MCF 10A (cell line): Measurements from ENCODE around the gene AWAT1. TPM values are rescaled to one million over a fixed set of nuclear protein-coding genes. Genes with fewer than 3 reads are reported as not detected.
A peak's percentile ranks its signal among the peaks of the same experiment; 100 is the strongest.

Source experiments
- BruUV-seq: library from RNA; stranded (reverse); fragments of 400-500 nt; replicated peaks from 2 replicates; lab custom pipeline; 2021; lab: Mats Ljungman, UMichigan
- CTCF ChIA-PET: fragments of 300-600 bp; sonication (Branson Sonifier 250); formaldehyde crosslinking; extraction: SDS; loops from one replicate; lab custom pipeline; 2021; ENCODE audit warnings: antibody characterized with exemption, inconsistent platforms; lab: Yijun Ruan, JAX
- POLR2A ChIA-PET: fragments of 300-600, 350-650 bp; sonication (Branson Sonifier 250); formaldehyde crosslinking; extraction: SDS; loops from one replicate; lab custom pipeline; 2020; ENCODE audit warnings: antibody characterized with exemption, inconsistent platforms; lab: Yijun Ruan, JAX
- DNase-seq: peaks from one replicate; pipeline ENCODE4 v3.0.0-alpha.2; 2018; ENCODE audit not compliant: unreplicated experiment
- H3K27ac Mint-ChIP-seq: one replicate; pipeline ENCODE4 v1.8.0; 2022; ENCODE audit warnings: mild to moderate bottlenecking, low read depth, mixed read lengths; ENCODE audit not compliant: unreplicated experiment
- H3K27me3 Mint-ChIP-seq: one replicate; pipeline ENCODE4 v1.8.0; 2022; ENCODE audit warnings: mixed read lengths; ENCODE audit not compliant: insufficient read depth, unreplicated experiment
- H3K36me3 Mint-ChIP-seq: one replicate; pipeline ENCODE4 v1.8.0; 2022; ENCODE audit warnings: mild to moderate bottlenecking, moderate library complexity, mixed read lengths; ENCODE audit not compliant: insufficient read depth, unreplicated experiment
- H3K4me1 Mint-ChIP-seq: one replicate; pipeline ENCODE4 v1.8.0; 2022; ENCODE audit warnings: mixed read lengths; ENCODE audit not compliant: insufficient read depth, unreplicated experiment
- H3K4me3 Mint-ChIP-seq: one replicate; pipeline ENCODE4 v1.8.0; 2022; ENCODE audit warnings: mild to moderate bottlenecking, moderate library complexity, mixed read lengths; ENCODE audit not compliant: unreplicated experiment
- H3K9me3 Mint-ChIP-seq: one replicate; pipeline ENCODE4 v1.8.0; 2022; ENCODE audit warnings: mixed read lengths; ENCODE audit not compliant: unreplicated experiment
- intact Hi-C: fragments of 100-400 bp; cut with micrococcal nuclease; formaldehyde crosslinking; loops from 2 replicates; pipeline ENCODE4 v1.14.1; 2022
- total RNA-seq: library from RNA; stranded (reverse); gene quantifications from 2 replicates; pipeline ENCODE4 v1.2.3, GENCODE V29; 2022
- TF ChIP-seq, protein P1 (sequence below): fragments of 200-600 bp; IDR thresholded peaks from one replicate; pipeline ENCODE4 v1.8.0; 2022; ENCODE audit warnings: antibody characterized with exemption, mild to moderate bottlenecking; ENCODE audit not compliant: unreplicated experiment

Gene AWAT1
- total RNA-seq, 1 experiment from 2014 or later: not detected

DNA sequence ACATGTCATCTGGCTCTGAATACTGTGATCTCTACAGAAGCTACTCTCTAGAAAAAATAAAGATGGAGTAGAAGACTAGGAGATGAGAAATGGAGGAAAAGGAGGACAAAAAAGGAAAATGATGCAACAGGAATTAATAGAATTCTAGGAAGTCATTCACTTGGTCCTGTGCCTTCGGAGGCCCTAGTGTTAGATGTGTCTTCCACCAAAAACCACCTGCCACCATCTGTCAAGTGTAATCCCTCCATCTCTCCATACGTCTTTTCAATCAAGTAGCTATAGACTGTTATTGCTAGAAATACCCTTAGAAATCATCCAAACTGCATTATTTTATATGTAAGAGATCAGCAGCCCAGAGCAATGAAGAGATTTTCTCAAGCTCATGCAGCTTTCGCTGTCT lies 44.6 kb downstream of the AWAT1 start:
- no peak overlapping the region for H3K4me3 Mint-ChIP-seq
- TF ChIP-seq, protein P1, sequence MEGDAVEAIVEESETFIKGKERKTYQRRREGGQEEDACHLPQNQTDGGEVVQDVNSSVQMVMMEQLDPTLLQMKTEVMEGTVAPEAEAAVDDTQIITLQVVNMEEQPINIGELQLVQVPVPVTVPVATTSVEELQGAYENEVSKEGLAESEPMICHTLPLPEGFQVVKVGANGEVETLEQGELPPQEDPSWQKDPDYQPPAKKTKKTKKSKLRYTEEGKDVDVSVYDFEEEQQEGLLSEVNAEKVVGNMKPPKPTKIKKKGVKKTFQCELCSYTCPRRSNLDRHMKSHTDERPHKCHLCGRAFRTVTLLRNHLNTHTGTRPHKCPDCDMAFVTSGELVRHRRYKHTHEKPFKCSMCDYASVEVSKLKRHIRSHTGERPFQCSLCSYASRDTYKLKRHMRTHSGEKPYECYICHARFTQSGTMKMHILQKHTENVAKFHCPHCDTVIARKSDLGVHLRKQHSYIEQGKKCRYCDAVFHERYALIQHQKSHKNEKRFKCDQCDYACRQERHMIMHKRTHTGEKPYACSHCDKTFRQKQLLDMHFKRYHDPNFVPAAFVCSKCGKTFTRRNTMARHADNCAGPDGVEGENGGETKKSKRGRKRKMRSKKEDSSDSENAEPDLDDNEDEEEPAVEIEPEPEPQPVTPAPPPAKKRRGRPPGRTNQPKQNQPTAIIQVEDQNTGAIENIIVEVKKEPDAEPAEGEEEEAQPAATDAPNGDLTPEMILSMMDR: no peak
- no peaks in the 10 kb centered on the region for H3K4me1 Mint-ChIP-seq
- H3K36me3 Mint-ChIP-seq: no peaks in the 10 kb centered on the region
- H3K9me3 Mint-ChIP-seq: no peaks in the 10 kb centered on the region
- ChIA-PET POLR2A (interaction anchor here (0.9 to 1.3 kb wide), 2 partner anchors 11 to 12 kb away, joined by 3 to 4 read pairs; partner anchors contain the start of genes KIF4A and PDZD11), CTCF (interaction anchor here (0.6 to 1.0 kb wide), 2 partner anchors 11 to 17 kb away, joined by 3 to 4 read pairs; partner anchors contain the start of genes KIF4A and PDZD11)
- intact Hi-C loops: no loop called here
- no TSS peak for BruUV-seq
- H3K27ac Mint-ChIP-seq: no peak overlapping the region
- H3K27me3 Mint-ChIP-seq: peaks cover 25% of the 10 kb centered on the region
- DNase-seq: no peak

DNA sequence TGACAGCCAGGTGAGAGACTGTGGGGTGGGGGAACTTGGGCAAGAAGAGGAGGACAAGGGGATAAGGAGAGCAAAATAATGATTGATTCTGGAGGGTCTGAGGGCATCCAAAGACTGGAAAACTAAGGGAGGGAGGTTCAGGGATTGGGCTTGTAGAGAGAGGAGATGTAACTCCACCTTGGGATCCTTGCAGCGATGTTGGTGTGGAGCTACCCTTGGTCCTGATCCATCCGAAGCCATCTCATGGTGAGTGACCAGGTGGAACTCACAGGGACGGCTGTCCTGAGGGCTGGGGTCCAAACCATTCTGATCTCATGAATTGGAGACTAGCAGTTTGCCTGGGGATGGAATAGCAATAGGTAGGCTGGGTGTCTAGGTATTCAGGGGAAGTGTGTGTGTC lies 46.1 kb downstream of the AWAT1 start:
- H3K4me3 Mint-ChIP-seq: no peak overlapping the region
- BruUV-seq: no TSS peak
- TF ChIP-seq, protein P1: no peak
- no peak overlapping the region for H3K27ac Mint-ChIP-seq
- intact Hi-C loops: no loop called here
- H3K36me3 Mint-ChIP-seq: no peaks in the 10 kb centered on the region
- no peaks in the 10 kb centered on the region for H3K9me3 Mint-ChIP-seq
- ChIA-PET CTCF (interaction anchor here (0.8 kb wide), 1 partner anchor 156 kb away, joined by 3 read pairs; no protein-coding TSS in a partner anchor), POLR2A (interaction anchor here (0.8 kb wide), 1 partner anchor 121 kb away, joined by 4 read pairs; no protein-coding TSS in a partner anchor)
- peaks cover 39% of the 10 kb centered on the region for H3K27me3 Mint-ChIP-seq
- H3K4me1 Mint-ChIP-seq: no peaks in the 10 kb centered on the region
- no peak for DNase-seq

DNA sequence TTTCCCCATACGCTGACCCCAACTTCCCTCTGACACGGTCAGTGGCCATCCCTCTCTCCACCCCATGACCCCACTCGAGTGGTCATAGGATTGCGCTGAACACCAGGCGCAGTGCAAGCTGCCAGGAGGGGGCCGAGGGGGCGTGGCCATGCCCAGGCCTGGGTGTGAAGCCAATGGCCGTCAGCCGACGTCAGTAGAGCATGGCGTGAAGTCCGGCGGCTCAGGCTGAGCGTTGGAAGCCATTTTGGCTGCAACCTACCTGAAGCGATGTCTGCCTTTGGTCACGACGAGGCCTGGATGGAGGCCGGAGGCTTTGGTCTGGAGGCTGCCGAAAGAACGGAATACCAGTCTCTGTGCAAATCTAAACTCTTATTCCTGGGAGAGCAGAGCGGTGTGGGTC lies 47.5 kb downstream of the AWAT1 start, which contains the start of gene RAB41:
RAB41 (plus strand) TSS at position 222 of the 400 bp plus-strand sequence; CDS start at position 268, 46 bp downstream.
- DNase-seq: no peak
- no TSS peak for BruUV-seq
- POLR2A ChIA-PET: no interaction called here
- Mint-ChIP-seq H3K9me3 (no peaks in the 10 kb centered on the region), H3K4me3 (no peak within 1 kb of the TSS), H3K27ac (no peak within 1 kb of the TSS), H3K36me3 (peaks cover 8% of the 10 kb centered on the region), H3K4me1 (no peaks in the 10 kb centered on the region), H3K27me3 (peaks cover 51% of the 10 kb centered on the region)
- TF ChIP-seq, protein P1: no peak
- CTCF ChIA-PET: no interaction called here
- intact Hi-C loops: no loop called here

DNA sequence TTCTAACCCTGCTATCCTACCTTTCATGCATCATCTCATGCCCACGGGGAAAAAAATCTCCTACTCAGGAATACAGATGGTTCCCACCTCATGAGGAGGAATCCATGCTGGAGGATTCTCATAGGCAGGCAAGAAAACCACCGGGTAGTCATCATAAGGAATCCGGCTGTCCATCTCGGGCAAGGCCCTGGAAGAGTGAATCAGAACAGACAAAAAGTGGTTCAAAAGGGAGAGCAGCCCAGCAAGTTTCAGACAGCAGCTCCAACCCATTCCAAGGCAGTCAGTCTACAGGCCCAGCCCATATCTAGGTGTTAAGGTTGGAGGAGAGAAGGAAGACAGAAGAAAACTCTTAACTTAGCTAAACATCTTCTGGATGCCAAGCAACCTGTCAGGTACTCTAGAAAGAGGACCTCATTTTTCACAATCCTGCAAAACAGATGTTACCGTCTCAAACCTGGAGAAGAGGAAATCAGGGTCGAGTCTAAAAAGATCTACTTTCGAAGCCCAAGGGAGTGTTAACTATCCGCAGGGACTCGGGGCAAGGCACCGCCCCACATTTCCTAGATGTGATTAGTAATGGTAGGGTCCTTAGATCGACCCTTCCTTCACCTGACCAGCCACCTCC lies 54.8 kb downstream of the AWAT1 start:
- ChIA-PET POLR2A (interaction anchor here (0.6 to 1.9 kb wide), 9 partner anchors 11 to 1240 kb away, joined by 3 to 14 read pairs (median 3); partner anchors contain the start of gene IGBP1), CTCF (interaction anchor here (0.8 to 2.4 kb wide), 3 partner anchors 26 to 691 kb away, joined by 3 to 5 read pairs (median 4); no protein-coding TSS in a partner anchor)
- H3K4me3 Mint-ChIP-seq: peak overlapping the region; percentile 84
- H3K36me3 Mint-ChIP-seq: peaks cover 15% of the 10 kb centered on the region
- H3K27me3 Mint-ChIP-seq: peaks cover 37% of the 10 kb centered on the region
- DNase-seq: no peak
- peak overlapping the region; percentile 53 for H3K27ac Mint-ChIP-seq
- BruUV-seq: TSS peak; percentile 58
- intact Hi-C loops: no loop called here
- TF ChIP-seq, protein P1: no peak
- no peaks in the 10 kb centered on the region for H3K9me3 Mint-ChIP-seq
- peaks cover 6% of the 10 kb centered on the region for H3K4me1 Mint-ChIP-seq

Other genes starting within 250 kb of the AWAT1 start
- gene AWAT2, start 184.7 kb upstream of the AWAT1 start, total RNA-seq: 0.14 TPM in 1 of 2 replicates, not detected in the other
- not detected in 2 replicates for gene OTUD6A, start 172.2 kb upstream of the AWAT1 start, total RNA-seq
- gene IGBP1, start 101.2 kb upstream of the AWAT1 start, total RNA-seq: 31.9 and 36.3 TPM in 2 replicates
- gene DGAT2L6, start 57.2 kb upstream of the AWAT1 start, total RNA-seq: not detected in 2 replicates
- gene P2RY4, start 25.5 kb downstream of the AWAT1 start, total RNA-seq: 0.20 TPM in 1 of 2 replicates, not detected in the other
- not detected in 2 replicates for gene ARR3, start 33.7 kb downstream of the AWAT1 start, total RNA-seq
- not detected in 2 replicates for gene RAB41, start 47.5 kb downstream of the AWAT1 start, total RNA-seq
- 51.9 and 57.2 TPM in 2 replicates for gene PDZD11, start 55.3 kb downstream of the AWAT1 start, total RNA-seq
- 13.6 and 19.0 TPM in 2 replicates for gene KIF4A, start 55.4 kb downstream of the AWAT1 start, total RNA-seq
- gene GDPD2, start 188.7 kb downstream of the AWAT1 start, total RNA-seq: not detected in 2 replicates
- 12.8 and 20.1 TPM in 2 replicates for gene DLG3, start 210.2 kb downstream of the AWAT1 start, total RNA-seq